OCI-LY3 (cell line): ENCODE measurements around the gene MREG.
A peak's percentile ranks its signal among the peaks of the same experiment; 100 is the strongest.

Source experiments
- H2AFZ ChIP-seq: fragments of 200-600, 300-600 bp; shearing (Covaris generic); 2 replicates; pipeline ENCODE4 v1.6.0; 2014; ENCODE audit warnings: antibody characterized with exemption, low read depth, low read length
- H3K27ac ChIP-seq: fragments of 200-600, 300-600 bp; sonication (generic); 2 replicates; pipeline ENCODE4 v1.5.1; 2014; ENCODE audit warnings: mild to moderate bottlenecking, low read length, moderate library complexity, mixed read lengths
- H3K27me3 ChIP-seq: fragments of 200-600, 300-600 bp; sonication (generic); 2 replicates; pipeline ENCODE4 v1.6.1; 2014; ENCODE audit warnings: low read depth, low read length, mixed read lengths
- H3K36me3 ChIP-seq: fragments of 200-600, 300-600 bp; sonication (generic); replicated peaks from 2 replicates; pipeline ENCODE3; 2014; ENCODE audit warnings: low read depth, low read length, mixed read lengths
- H3K4me1 ChIP-seq: fragments of 300-600, 200-600 bp; sonication (generic); 2 replicates; pipeline ENCODE4 v1.6.1; 2014; ENCODE audit warnings: low read length, mixed read lengths
- H3K4me2 ChIP-seq: fragments of 200-600, 300-600 bp; sonication (generic); 2 replicates; pipeline ENCODE4 v1.6.1; 2014; ENCODE audit warnings: low read length, mixed read lengths
- H3K4me3 ChIP-seq: fragments of 300-600, 200-600 bp; sonication (generic); 2 replicates; pipeline ENCODE4 v1.5.1; 2014; ENCODE audit warnings: antibody characterized with exemption, mild to moderate bottlenecking, low read length, moderate library complexity
- H3K79me2 ChIP-seq: fragments of 300-600, 200-600 bp; shearing (Covaris generic); 2 replicates; pipeline ENCODE4 v1.6.1; 2014; ENCODE audit warnings: mild to moderate bottlenecking, low read length, mixed read lengths
- H3K9ac ChIP-seq: fragments of 300-600, 200-600 bp; shearing (Covaris generic); 2 replicates; pipeline ENCODE4 v1.6.0; 2014; ENCODE audit warnings: mild to moderate bottlenecking, low read length, moderate library complexity
- H3K9me3 ChIP-seq: fragments of 200-600, 300-600 bp; shearing (Covaris generic); 2 replicates; pipeline ENCODE4 v1.6.1; 2014; ENCODE audit warnings: low read length, mixed read lengths; ENCODE audit not compliant: insufficient read depth
- H4K20me1 ChIP-seq: fragments of 200-600, 300-600 bp; sonication (generic); 2 replicates; pipeline ENCODE4 v1.6.1; 2016; ENCODE audit warnings: low read length, mixed read lengths; ENCODE audit not compliant: insufficient read depth
- CTCF ChIP-seq: fragments of 200-600, 300-600 bp; sonication (generic); IDR thresholded peaks from 2 replicates; pipeline ENCODE4 v1.5.1; 2014; ENCODE audit warnings: antibody characterized with exemption, low read length, low read depth
- EZH2phosphoT487 ChIP-seq: fragments of 200-600 bp; shearing (Covaris generic); IDR thresholded peaks from 2 replicates; pipeline ENCODE4 v1.6.1; 2018; ENCODE audit warnings: antibody characterized with exemption, mixed run types, low read depth

Gene MREG

DNA sequence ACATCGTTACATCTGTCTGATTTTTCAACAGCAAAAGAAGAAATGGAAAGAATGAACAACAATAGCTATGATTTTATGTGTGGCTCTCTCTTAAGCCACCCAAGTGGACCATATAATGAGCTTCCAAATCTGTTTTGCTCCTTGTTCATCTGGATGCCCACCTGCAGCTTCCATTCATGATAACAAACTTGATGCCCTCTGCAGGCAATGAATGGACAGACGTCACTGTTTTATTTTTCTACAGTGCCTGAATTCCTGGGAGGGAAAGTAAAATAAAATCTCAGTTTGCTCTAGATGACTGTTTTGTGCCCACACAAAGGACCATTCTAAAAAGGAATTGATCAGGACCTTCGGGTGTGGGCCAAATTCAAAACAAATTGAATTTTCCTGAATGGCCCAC lies 5.0 kb downstream of the MREG start:
- peak overlapping the region; percentile 45 for H3K27ac ChIP-seq
- TF ChIP-seq EZH2phosphoT487 (no peak), CTCF (peak; percentile 29; the same call in 1 of the 2 replicates)
- no peaks in the 10 kb centered on the region for H3K27me3 ChIP-seq
- H3K36me3 ChIP-seq = peaks cover 17% of the 10 kb centered on the region
- peaks cover 100% of the 10 kb centered on the region for H3K79me2 ChIP-seq
- 0 out of 2 replicates have a peak overlapping the region, but pooled peaks have one; percentile 13 for H3K9ac ChIP-seq
- H3K4me2 ChIP-seq = peak overlapping the region; percentile 43
- peaks cover 52% of the 10 kb centered on the region for H4K20me1 ChIP-seq
- H3K9me3 ChIP-seq = no peaks in the 10 kb centered on the region
- peak overlapping the region; percentile 18; the same call in 1 of the 2 replicates for H3K4me3 ChIP-seq
- peaks cover 61% of the 10 kb centered on the region for H3K4me1 ChIP-seq
- no peak overlapping the region for H2AFZ ChIP-seq

GRCh38 chr2:216006164-216006663 lies 7.1 kb downstream of the MREG start:
- H2AFZ ChIP-seq = no peak overlapping the region
- peak overlapping the region; percentile 53 for H3K9ac ChIP-seq
- TF ChIP-seq CTCF = no peak
- no peak for TF ChIP-seq EZH2phosphoT487
- peaks cover 66% of the 10 kb centered on the region for H4K20me1 ChIP-seq
- peaks cover 78% of the 10 kb centered on the region for H3K4me1 ChIP-seq
- H3K4me3 ChIP-seq = peak overlapping the region; percentile 57
- H3K27ac ChIP-seq = peak overlapping the region; percentile 89
- H3K79me2 ChIP-seq = peaks cover 100% of the 10 kb centered on the region
- H3K36me3 ChIP-seq = peaks cover 11% of the 10 kb centered on the region
- no peaks in the 10 kb centered on the region for H3K9me3 ChIP-seq
- H3K4me2 ChIP-seq = peak overlapping the region; percentile 81
- H3K27me3 ChIP-seq = no peaks in the 10 kb centered on the region

DNA sequence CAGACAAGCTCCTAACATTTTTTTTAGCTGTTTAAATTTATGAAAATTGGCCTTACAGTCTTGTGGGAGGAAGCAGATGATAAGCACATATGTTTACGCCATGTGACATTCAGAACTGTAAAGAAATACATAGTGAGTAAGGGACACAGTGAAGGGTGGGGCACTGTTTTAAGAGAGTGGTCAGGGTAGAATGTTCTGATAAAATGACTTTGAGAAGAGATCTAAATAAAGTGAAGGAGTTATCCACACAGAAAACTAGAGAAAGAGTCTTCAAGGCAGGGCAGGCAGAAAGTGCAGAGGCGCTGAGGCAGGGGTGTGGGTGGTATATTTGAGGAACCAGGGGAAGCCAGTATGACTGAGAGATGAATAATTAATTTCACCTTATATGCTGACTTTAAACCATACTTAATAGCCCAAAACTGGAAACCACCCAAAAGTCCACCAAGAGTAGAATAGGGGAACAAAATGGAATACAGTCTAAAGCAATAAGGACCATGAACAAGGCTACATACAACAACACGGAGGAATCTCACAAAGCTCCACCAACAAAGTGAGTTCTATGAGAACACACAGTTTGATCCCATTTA lies 8.6 kb downstream of the MREG start:
- Histone ChIP-seq H3K79me2 (peaks cover 100% of the 10 kb centered on the region), H3K9ac (peak overlapping the region; percentile 51), H4K20me1 (peaks cover 77% of the 10 kb centered on the region), H2AFZ (no peak overlapping the region), H3K27ac (peak overlapping the region; percentile 89), H3K4me3 (peak overlapping the region; percentile 41), H3K36me3 (peaks cover 12% of the 10 kb centered on the region), H3K4me2 (peak overlapping the region; percentile 81), H3K4me1 (peaks cover 82% of the 10 kb centered on the region), H3K9me3 (no peaks in the 10 kb centered on the region), H3K27me3 (no peaks in the 10 kb centered on the region)
- no peak for TF ChIP-seq EZH2phosphoT487
- no peak for TF ChIP-seq CTCF

GRCh38 chr2:216003876-216004696 lies 9.3 kb downstream of the MREG start:
- TF ChIP-seq CTCF (no peak), EZH2phosphoT487 (no peak)
- peak overlapping the region; percentile 41 for H3K4me3 ChIP-seq
- H3K4me1 ChIP-seq = peaks cover 76% of the 10 kb centered on the region
- H3K36me3 ChIP-seq = peaks cover 12% of the 10 kb centered on the region
- no peaks in the 10 kb centered on the region for H3K9me3 ChIP-seq
- no peaks in the 10 kb centered on the region for H3K27me3 ChIP-seq
- no peak overlapping the region for H2AFZ ChIP-seq
- peak overlapping the region; percentile 89 for H3K27ac ChIP-seq
- peaks cover 77% of the 10 kb centered on the region for H4K20me1 ChIP-seq
- peak overlapping the region; percentile 51 for H3K9ac ChIP-seq
- H3K4me2 ChIP-seq = peak overlapping the region; percentile 81
- peaks cover 100% of the 10 kb centered on the region for H3K79me2 ChIP-seq
